DND-41 (cell line): ENCODE data around the gene CYTH3.

Experiments used
- CTCF ChIP-seq: IDR thresholded peaks from 2 replicates; pipeline ENCODE4 v1.5.1; 2012; ENCODE audit warnings: borderline replicate concordance, low read length, moderate library complexity, mild to moderate bottlenecking; ENCODE audit not compliant: poor library complexity, severe bottlenecking; ENCODE audit errors: extremely low read depth
- EZH2 ChIP-seq: IDR thresholded peaks from 3 replicates; pipeline ENCODE4 v1.6.1; 2012; ENCODE audit warnings: borderline replicate concordance, low read depth, mild to moderate bottlenecking, moderate library complexity, low read length, inconsistent platforms; ENCODE audit not compliant: severe bottlenecking

- TF ChIP-seq CTCF (no peak), EZH2 (no peak)
Observed at GRCh38 chr7:6248581-6248980, 23.8 kb downstream of the CYTH3 start.
